Measurements from ENCODE around the gene C1GALT1.
"Not testable (repeated sequence)": the region's sequence is repeated elsewhere in the genome, so short reads cannot be mapped to it uniquely, and the experiment has no call there.

- TF ChIP-seq, protein P1, sequence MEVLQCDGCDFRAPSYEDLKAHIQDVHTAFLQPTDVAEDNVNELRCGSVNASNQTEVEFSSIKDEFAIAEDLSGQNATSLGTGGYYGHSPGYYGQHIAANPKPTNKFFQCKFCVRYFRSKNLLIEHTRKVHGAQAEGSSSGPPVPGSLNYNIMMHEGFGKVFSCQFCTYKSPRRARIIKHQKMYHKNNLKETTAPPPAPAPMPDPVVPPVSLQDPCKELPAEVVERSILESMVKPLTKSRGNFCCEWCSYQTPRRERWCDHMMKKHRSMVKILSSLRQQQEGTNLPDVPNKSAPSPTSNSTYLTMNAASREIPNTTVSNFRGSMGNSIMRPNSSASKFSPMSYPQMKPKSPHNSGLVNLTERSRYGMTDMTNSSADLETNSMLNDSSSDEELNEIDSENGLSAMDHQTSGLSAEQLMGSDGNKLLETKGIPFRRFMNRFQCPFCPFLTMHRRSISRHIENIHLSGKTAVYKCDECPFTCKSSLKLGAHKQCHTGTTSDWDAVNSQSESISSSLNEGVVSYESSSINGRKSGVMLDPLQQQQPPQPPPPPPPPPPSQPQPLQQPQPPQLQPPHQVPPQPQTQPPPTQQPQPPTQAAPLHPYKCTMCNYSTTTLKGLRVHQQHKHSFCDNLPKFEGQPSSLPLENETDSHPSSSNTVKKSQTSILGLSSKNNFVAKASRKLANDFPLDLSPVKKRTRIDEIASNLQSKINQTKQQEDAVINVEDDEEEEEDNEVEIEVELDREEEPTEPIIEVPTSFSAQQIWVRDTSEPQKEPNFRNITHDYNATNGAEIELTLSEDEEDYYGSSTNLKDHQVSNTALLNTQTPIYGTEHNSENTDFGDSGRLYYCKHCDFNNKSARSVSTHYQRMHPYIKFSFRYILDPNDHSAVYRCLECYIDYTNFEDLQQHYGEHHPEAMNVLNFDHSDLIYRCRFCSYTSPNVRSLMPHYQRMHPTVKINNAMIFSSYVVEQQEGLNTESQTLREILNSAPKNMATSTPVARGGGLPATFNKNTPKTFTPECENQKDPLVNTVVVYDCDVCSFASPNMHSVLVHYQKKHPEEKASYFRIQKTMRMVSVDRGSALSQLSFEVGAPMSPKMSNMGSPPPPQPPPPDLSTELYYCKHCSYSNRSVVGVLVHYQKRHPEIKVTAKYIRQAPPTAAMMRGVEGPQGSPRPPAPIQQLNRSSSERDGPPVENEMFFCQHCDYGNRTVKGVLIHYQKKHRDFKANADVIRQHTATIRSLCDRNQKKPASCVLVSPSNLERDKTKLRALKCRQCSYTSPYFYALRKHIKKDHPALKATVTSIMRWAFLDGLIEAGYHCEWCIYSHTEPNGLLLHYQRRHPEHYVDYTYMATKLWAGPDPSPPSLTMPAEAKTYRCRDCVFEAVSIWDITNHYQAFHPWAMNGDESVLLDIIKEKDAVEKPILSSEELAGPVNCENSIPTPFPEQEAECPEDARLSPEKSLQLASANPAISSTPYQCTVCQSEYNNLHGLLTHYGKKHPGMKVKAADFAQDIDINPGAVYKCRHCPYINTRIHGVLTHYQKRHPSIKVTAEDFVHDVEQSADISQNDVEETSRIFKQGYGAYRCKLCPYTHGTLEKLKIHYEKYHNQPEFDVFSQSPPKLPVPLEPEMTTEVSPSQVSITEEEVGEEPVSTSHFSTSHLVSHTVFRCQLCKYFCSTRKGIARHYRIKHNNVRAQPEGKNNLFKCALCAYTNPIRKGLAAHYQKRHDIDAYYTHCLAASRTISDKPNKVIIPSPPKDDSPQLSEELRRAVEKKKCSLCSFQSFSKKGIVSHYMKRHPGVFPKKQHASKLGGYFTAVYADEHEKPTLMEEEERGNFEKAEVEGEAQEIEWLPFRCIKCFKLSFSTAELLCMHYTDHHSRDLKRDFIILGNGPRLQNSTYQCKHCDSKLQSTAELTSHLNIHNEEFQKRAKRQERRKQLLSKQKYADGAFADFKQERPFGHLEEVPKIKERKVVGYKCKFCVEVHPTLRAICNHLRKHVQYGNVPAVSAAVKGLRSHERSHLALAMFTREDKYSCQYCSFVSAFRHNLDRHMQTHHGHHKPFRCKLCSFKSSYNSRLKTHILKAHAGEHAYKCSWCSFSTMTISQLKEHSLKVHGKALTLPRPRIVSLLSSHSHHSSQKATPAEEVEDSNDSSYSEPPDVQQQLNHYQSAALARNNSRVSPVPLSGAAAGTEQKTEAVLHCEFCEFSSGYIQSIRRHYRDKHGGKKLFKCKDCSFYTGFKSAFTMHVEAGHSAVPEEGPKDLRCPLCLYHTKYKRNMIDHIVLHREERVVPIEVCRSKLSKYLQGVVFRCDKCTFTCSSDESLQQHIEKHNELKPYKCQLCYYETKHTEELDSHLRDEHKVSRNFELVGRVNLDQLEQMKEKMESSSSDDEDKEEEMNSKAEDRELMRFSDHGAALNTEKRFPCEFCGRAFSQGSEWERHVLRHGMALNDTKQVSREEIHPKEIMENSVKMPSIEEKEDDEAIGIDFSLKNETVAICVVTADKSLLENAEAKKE (CRISPR knock-in tag; IDR thresholded peaks at IDR 0.05) = not testable (repeated sequence)
- TF ChIP-seq CTCF (conservative IDR thresholded peaks at IDR 0.05; ENCODE audit: low read depth in 2 of 2); EZH2phosphoT487 (IDR thresholded peaks at IDR 0.05; ENCODE audit: unreplicated experiment); EZH2 (IDR thresholded peaks at IDR 0.05; ENCODE audit: low read depth, unreplicated experiment); POLR2AphosphoS5 (IDR thresholded peaks at IDR 0.05; ENCODE audit: low read depth); JUNB (IDR thresholded peaks at IDR 0.05; ENCODE audit: unreplicated experiment); ZNF114 (CRISPR knock-in tag; IDR thresholded peaks at IDR 0.05); REST (IDR thresholded peaks at IDR 0.05; ENCODE audit: unreplicated experiment): not testable (repeated sequence)
Measured at GRCh38 chr7:7135924-7136323, 46.4 kb upstream of the C1GALT1 start.
